KOPT-K1 (cell line): ENCODE results near the gene YARS1.
A peak's percentile ranks its signal among the peaks of the same experiment; 100 is the strongest.

ENCODE experiments used
- H3K27ac ChIP-seq: fragments of 200-600 bp; sonication (generic); 2 replicates; pipeline ENCODE4 v1.5.1; 2016; ENCODE audit warnings: antibody characterized with exemption, mild to moderate bottlenecking, low read depth, low read length; ENCODE audit not compliant: poor library complexity, severe bottlenecking
- H3K36me3 ChIP-seq: fragments of 200-600 bp; sonication (generic); 2 replicates; pipeline ENCODE4 v1.5.1; 2017; ENCODE audit warnings: antibody characterized with exemption, mild to moderate bottlenecking, low read length, moderate library complexity; ENCODE audit not compliant: insufficient read depth
- H3K9me3 ChIP-seq: fragments of 200-600 bp; sonication (generic); 2 replicates; pipeline ENCODE4 v1.5.1; 2017; ENCODE audit warnings: antibody characterized with exemption, low read length, mild to moderate bottlenecking; ENCODE audit not compliant: insufficient read depth, poor library complexity, severe bottlenecking

YARS1 gene

GRCh38 chr1:32736812-32737791, 80.1 kb downstream of the YARS1 start:
- Histone ChIP-seq H3K9me3 (no peaks in the 10 kb centered on the region), H3K36me3 (no peaks in the 10 kb centered on the region), H3K27ac (no peak overlapping the region)

- no peak overlapping the region for H3K27ac ChIP-seq
- H3K36me3 ChIP-seq, result no peaks in the 10 kb centered on the region
- no peaks in the 10 kb centered on the region for H3K9me3 ChIP-seq
These were observed 83.4 kb downstream of the YARS1 start for GRCh38 chr1:32733582-32734321.

- Histone ChIP-seq H3K36me3 (no peaks in the 10 kb centered on the region), H3K27ac (no peak overlapping the region), H3K9me3 (no peaks in the 10 kb centered on the region)
These were observed 87.7 kb downstream of the YARS1 start for GRCh38 chr1:32729254-32730046.

GRCh38 chr1:32728413-32729077, 88.6 kb downstream of the YARS1 start:
- H3K9me3 ChIP-seq, result no peaks in the 10 kb centered on the region
- no peak overlapping the region for H3K27ac ChIP-seq
- no peaks in the 10 kb centered on the region for H3K36me3 ChIP-seq

DNA sequence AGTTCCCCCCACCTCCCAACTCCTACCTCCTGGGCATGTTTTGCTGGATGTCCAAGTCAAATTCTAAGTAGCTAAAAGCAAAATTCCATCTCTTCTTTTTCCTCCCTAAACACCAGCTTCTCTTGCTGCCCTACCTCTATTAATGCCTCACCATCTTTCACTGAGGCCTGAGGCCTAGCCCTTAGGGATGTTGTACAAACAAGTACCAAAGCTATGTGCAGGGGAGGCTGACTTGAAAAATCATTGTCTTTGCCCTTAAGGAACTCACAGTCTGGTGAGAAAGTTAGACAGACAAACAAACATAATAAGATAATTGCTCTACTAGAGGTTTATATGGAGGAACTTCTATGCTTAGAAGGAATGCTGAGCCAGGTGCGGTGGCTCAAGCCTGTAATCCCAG, 89.3 kb downstream of the YARS1 start:
- H3K36me3 ChIP-seq, result no peaks in the 10 kb centered on the region
- no peak overlapping the region for H3K27ac ChIP-seq
- H3K9me3 ChIP-seq, result no peaks in the 10 kb centered on the region

DNA sequence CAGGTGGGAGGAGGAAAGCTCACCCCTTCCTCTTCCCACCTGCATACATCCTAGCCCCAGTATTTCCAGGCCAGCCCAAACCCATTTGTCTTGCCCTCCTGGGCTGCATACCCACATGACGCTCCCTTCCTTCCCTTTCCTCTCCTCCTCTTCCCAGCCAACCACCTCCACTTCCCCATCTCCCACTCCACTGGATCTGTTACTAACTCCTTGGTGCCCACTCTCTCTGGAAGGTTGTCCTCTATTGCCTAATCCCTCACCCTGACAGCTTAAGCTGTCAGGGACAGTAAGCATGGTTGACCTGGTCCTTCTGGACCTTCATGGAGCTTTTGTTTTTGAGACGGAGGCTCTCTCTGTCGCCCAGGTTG, 91.6 kb downstream of the YARS1 start:
- Histone ChIP-seq H3K36me3 (no peaks in the 10 kb centered on the region), H3K27ac (peak overlapping the region; percentile 37), H3K9me3 (no peaks in the 10 kb centered on the region)
